ENCODE measurements around the gene CHRM3. TPM values are rescaled to one million over a fixed set of nuclear protein-coding genes. Genes with fewer than 3 reads are reported as not detected.
"Not testable (repeated sequence)": the region's sequence is repeated elsewhere in the genome, so short reads cannot be mapped to it uniquely, and the experiment has no call there.

CHRM3 gene
- total RNA-seq, 1 donor from 2014 or later, result 2.7 TPM

GRCh38 chr1:239363930-239364329, 22.4 kb upstream of the CHRM3 start:
- DNase-seq (ENCODE audit: low read depth, low spot score), result no peak
- Mint-ChIP-seq H3K36me3 (ENCODE audit: low read depth) (no peaks in the 10 kb centered on the region), H3K27me3 (ENCODE audit: low read depth) (no peaks in the 10 kb centered on the region), H3K9me3 (no peaks in the 10 kb centered on the region), H3K27ac (ENCODE audit: unreplicated experiment) (no peak overlapping the region), H3K4me3 (no peak overlapping the region), H3K4me1 (no peaks in the 10 kb centered on the region)
- TF ChIP-seq CTCF (conservative IDR thresholded peaks at IDR 0.05), result no peak

GRCh38 chr1:239367196-239367810, 19.1 kb upstream of the CHRM3 start:
- DNase-seq (ENCODE audit: low read depth, low spot score), result no peak
- Mint-ChIP-seq H3K27ac (ENCODE audit: unreplicated experiment) (no peak overlapping the region), H3K9me3 (no peaks in the 10 kb centered on the region)

GRCh38 chr1:239368436-239369109, 17.8 kb upstream of the CHRM3 start:
- Mint-ChIP-seq H3K27ac (ENCODE audit: unreplicated experiment) (no peak overlapping the region), H3K27me3 (ENCODE audit: low read depth) (peaks cover 4% of the 10 kb centered on the region), H3K36me3 (ENCODE audit: low read depth) (no peaks in the 10 kb centered on the region), H3K4me3 (no peak overlapping the region), H3K9me3 (peaks cover 4% of the 10 kb centered on the region), H3K4me1 (no peaks in the 10 kb centered on the region)
- no peak for TF ChIP-seq CTCF (conservative IDR thresholded peaks at IDR 0.05)
- DNase-seq (ENCODE audit: low read depth, low spot score), result no peak

More at GRCh38 chr1:239367196-239367810, 19.1 kb upstream of the CHRM3 start:
- H3K4me3 Mint-ChIP-seq, result no peak overlapping the region
- no peaks in the 10 kb centered on the region for H3K4me1 Mint-ChIP-seq
- H3K27me3 Mint-ChIP-seq (ENCODE audit: low read depth), result peaks cover 4% of the 10 kb centered on the region
- TF ChIP-seq CTCF (conservative IDR thresholded peaks at IDR 0.05), result no peak
- no peaks in the 10 kb centered on the region for H3K36me3 Mint-ChIP-seq (ENCODE audit: low read depth)

GRCh38 chr1:239370869-239371268, 15.5 kb upstream of the CHRM3 start:
- DNase-seq (ENCODE audit: low read depth, low spot score); H3K36me3 Mint-ChIP-seq (ENCODE audit: low read depth); H3K4me1 Mint-ChIP-seq; H3K4me3 Mint-ChIP-seq; H3K27me3 Mint-ChIP-seq (ENCODE audit: low read depth); H3K9me3 Mint-ChIP-seq; H3K27ac Mint-ChIP-seq (ENCODE audit: unreplicated experiment): not testable (repeated sequence)

- DNase-seq (ENCODE audit: low read depth, low spot score), result no peak
- H3K27ac Mint-ChIP-seq (ENCODE audit: unreplicated experiment), result no peak overlapping the region
- no peak for TF ChIP-seq CTCF (conservative IDR thresholded peaks at IDR 0.05)
- H3K9me3 Mint-ChIP-seq, result no peaks in the 10 kb centered on the region
- peaks cover 66% of the 10 kb centered on the region for H3K27me3 Mint-ChIP-seq (ENCODE audit: low read depth)
- H3K4me3 Mint-ChIP-seq, result no peak overlapping the region
- no peaks in the 10 kb centered on the region for H3K36me3 Mint-ChIP-seq (ENCODE audit: low read depth)
- peaks cover 20% of the 10 kb centered on the region for H3K4me1 Mint-ChIP-seq
Observed at GRCh38 chr1:239382666-239383065, 3.7 kb upstream of the CHRM3 start.

GRCh38 chr1:239383714-239384113, 2.7 kb upstream of the CHRM3 start:
- Mint-ChIP-seq H3K4me1 (peaks cover 27% of the 10 kb centered on the region), H3K27ac (ENCODE audit: unreplicated experiment) (no peak overlapping the region), H3K4me3 (no peak overlapping the region), H3K36me3 (ENCODE audit: low read depth) (no peaks in the 10 kb centered on the region), H3K27me3 (ENCODE audit: low read depth) (peaks cover 76% of the 10 kb centered on the region), H3K9me3 (no peaks in the 10 kb centered on the region)
- TF ChIP-seq CTCF (conservative IDR thresholded peaks at IDR 0.05), result no peak
- no peak for DNase-seq (ENCODE audit: low read depth, low spot score)
